Measurements from ENCODE around the gene FBLN5.

- no peak for TF ChIP-seq CTCF (IDR thresholded peaks at IDR 0.05)
- no peak for TF ChIP-seq POLR2A (IDR thresholded peaks at IDR 0.05)
- TF ChIP-seq EP300 (IDR thresholded peaks at IDR 0.05), result no peak
Observed at GRCh38 chr14:91904956-91905645, 42.4 kb downstream of the FBLN5 start.
